K562 (cell line): Measurements from ENCODE around the gene KRTAP10-6. TPM values are rescaled to one million over a fixed set of nuclear protein-coding genes. Genes with fewer than 3 reads are reported as not detected.
"Not testable (repeated sequence)": the region's sequence is repeated elsewhere in the genome, so short reads cannot be mapped to it uniquely, and the experiment has no call there.

ENCODE experiments used
- ATAC-seq: fragments of 200-7000 bp; cut with Tn5 transposase; 3 replicates; pipeline ENCODE4 v1.9.1; 2020; ENCODE audit warnings: moderate library complexity
- BruUV-seq: library from RNA; stranded (reverse); fragments of 400-500 nt; replicated peaks from 2 replicates; lab custom pipeline; 2021; lab: Mats Ljungman, UMichigan
- CTCF ChIA-PET: fragments of 300-600 bp; formaldehyde crosslinking; extraction: SDS; loops from one replicate; lab custom pipeline; 2021; ENCODE audit warnings: low intra/inter-chr PET ratio; lab: Yijun Ruan, JAX
- POLR2A ChIA-PET: fragments of 300-600, 350-650 bp; sonication (Branson Sonifier 250); formaldehyde crosslinking; extraction: SDS; loops from one replicate; lab custom pipeline; 2021; ENCODE audit warnings: antibody characterized with exemption, inconsistent platforms; lab: Yijun Ruan, JAX
- DNase-seq, 4 experiments: peaks; one replicate each; pipeline versions ENCODE4 v3.0.0 to v3.0.0-alpha.2; 2011 to 2018; ENCODE audit warnings: low spot score in 3 of 4, mixed read lengths in 3 of 4; ENCODE audit errors: extremely low read depth in 1 of 4
- FAIRE-seq: peaks from 2 replicates; lab custom pipeline; 2011; peaks lifted over from hg19 to GRCh38; lab: Jason Lieb, UNC
- H2AFZ ChIP-seq: 2 replicates; pipeline ENCODE4 v1.6.0; 2011; ENCODE audit warnings: low read depth, low read length, control low read depth, inconsistent platforms
- H3K27ac ChIP-seq: fragments of 200-600 bp; 3 replicates; pipeline ENCODE4 v1.8.0; 2011; ENCODE audit warnings: low read depth, mild to moderate bottlenecking, control low read depth, inconsistent platforms, low read length, moderate library complexity, mixed read lengths; ENCODE audit errors: extremely low read depth
- H3K27me3 ChIP-seq, 2 experiments: fragments of 300-600 bp in 1 of 2; 2 replicates in 1 of 2; 3 replicates in 1 of 2; pipeline versions ENCODE4 v1.6.0 to v1.8.0; 2011; ENCODE audit warnings: inconsistent platforms in 2 of 2, low read length in 2 of 2, mild to moderate bottlenecking in 1 of 2, mixed read lengths in 1 of 2, moderate library complexity in 1 of 2; ENCODE audit not compliant: control insufficient read depth in 2 of 2, insufficient read depth in 2 of 2
- H3K36me3 ChIP-seq: fragments of 300-600 bp; 3 replicates; pipeline ENCODE4 v1.8.0; 2011; ENCODE audit warnings: mild to moderate bottlenecking, low read length, inconsistent platforms; ENCODE audit not compliant: control insufficient read depth, insufficient read depth
- H3K4me1 ChIP-seq, 2 experiments: fragments of 200-600 bp in 1 of 2; replicated peaks in 1 of 2; 2 replicates in 1 of 2; 3 replicates in 1 of 2; pipeline versions ENCODE4 v1.5.1 to v1.8.0; 2011; ENCODE audit warnings: inconsistent platforms in 2 of 2, low read length in 2 of 2, mild to moderate bottlenecking in 1 of 2, mixed read lengths in 1 of 2, moderate library complexity in 1 of 2; ENCODE audit not compliant: control insufficient read depth in 2 of 2, insufficient read depth in 2 of 2
- H3K4me2 ChIP-seq: 2 replicates; pipeline ENCODE4 v1.6.1; 2011; ENCODE audit warnings: low read length, control low read depth, inconsistent platforms, mixed read lengths; ENCODE audit not compliant: insufficient read depth
- H3K4me3 ChIP-seq: fragments of 200-600 bp; sonication (generic), shearing (Covaris generic); 2 replicates; pipeline ENCODE4 v1.5.1; 2016; ENCODE audit warnings: control low read depth, inconsistent platforms
- H3K79me2 ChIP-seq: fragments of 200-600 bp; 3 replicates; pipeline ENCODE4 v1.8.0; 2011; ENCODE audit warnings: low read length, inconsistent platforms; ENCODE audit not compliant: control insufficient read depth, insufficient read depth
- H3K9ac ChIP-seq, 2 experiments: 2 replicates each; pipeline versions ENCODE4 v1.6.0 to v1.6.1; 2011; ENCODE audit warnings: low read depth in 2 of 2, low read length in 2 of 2, control low read depth in 1 of 2, inconsistent platforms in 1 of 2, mild to moderate bottlenecking in 1 of 2, mixed read lengths in 1 of 2; ENCODE audit not compliant: insufficient read depth in 1 of 2
- H3K9me1 ChIP-seq: one replicate; pipeline ENCODE4 v1.6.0; 2011; ENCODE audit warnings: inconsistent platforms, mild to moderate bottlenecking, low read length, moderate library complexity; ENCODE audit not compliant: control insufficient read depth, insufficient read depth
- H3K9me3 ChIP-seq: replicated peaks from 2 replicates; pipeline ENCODE4 v1.5.1; 2011; ENCODE audit warnings: low read depth, low read length, inconsistent platforms; ENCODE audit not compliant: control insufficient read depth, insufficient read depth
- H4K20me1 ChIP-seq: replicated peaks from 2 replicates; pipeline ENCODE4 v1.6.1; 2011; ENCODE audit warnings: low read length, inconsistent platforms, mixed read lengths; ENCODE audit not compliant: control insufficient read depth, insufficient read depth
- HNRNPH1 ChIP-seq: fragments of 200-400 bp; formaldehyde crosslinking; optimal IDR thresholded peaks from 2 replicates; pipeline ENCODE3; 2017; ENCODE audit warnings: low read depth, mild to moderate bottlenecking, low read length, moderate library complexity
- TRIM28 ChIP-seq: fragments of 450-650 bp; IDR thresholded peaks from 2 replicates; pipeline ENCODE4 v1.6.1; 2017
- ZNF407 ChIP-seq: fragments of 450-650 bp; IDR thresholded peaks from 2 replicates; pipeline ENCODE4 v1.6.1; 2016; ENCODE audit warnings: low read depth
- WGBS: fragments of 100-300 bp; shearing (Covaris generic); methylation state at CpG from one replicate; pipeline ENCODE4 v1.1.6; 2016; ENCODE audit warnings: low coverage, mixed read lengths; ENCODE audit not compliant: insufficient coverage; ENCODE audit errors: missing lambda C conversion rate; 5-methylcytosine and 5-hydroxymethylcytosine counted together
- in situ Hi-C: fragments of 300-500 bp; cut with MboI; formaldehyde crosslinking; loops from 4 replicates; pipeline ENCODE4 v1.15.0; 2018; ENCODE audit warnings: inconsistent platforms, mixed read lengths
- intact Hi-C: fragments of 100-400 bp; cut with micrococcal nuclease; formaldehyde crosslinking; loops from 2 replicates; pipeline ENCODE4 v1.14.2; 2022
- polyA plus RNA-seq, 8 experiments: library from polyadenylated mRNA; depleted of rRNA in 4 of 8; stranded (reverse) in 5 of 8; unstranded in 3 of 8; fragments of >200 nt; fragmentation: Nextera tagmentation in 2 of 8; fragmentation: Illumina TruSeq in 1 of 8; extraction: Ambion mirVana in 2 of 8; extraction: Trizol in 1 of 8; gene quantifications; 2 replicates each; pipeline versions ENCODE4 v1.2.1 to v1.2.3, GENCODE V29; 2011 to 2014; ENCODE audit warnings: inconsistent platforms in 1 of 8, missing spikeins in 1 of 8
- total RNA-seq, 7 experiments: library from RNA; depleted of rRNA in 6 of 7; stranded (reverse); fragments of >200 nt in 6 of 7; fragmentation: Illumina TruSeq in 2 of 7; extraction: Trizol in 2 of 7; gene quantifications; 2 replicates each; pipeline versions ENCODE4 v1.2.1 to v1.2.3, GENCODE V29; 2011 to 2021; ENCODE audit warnings: low replicate concordance in 1 of 7

The KRTAP10-6 gene
- total and polyA plus RNA-seq, 9 of the 15 experiments (the other 6 are each of a cell fraction or from before 2014, with no cell fraction given) = not detected

- FAIRE-seq, BruUV-seq, CTCF ChIA-PET, H4K20me1 ChIP-seq, H3K79me2 ChIP-seq, DNase-seq, in situ Hi-C loops, H3K9ac ChIP-seq, H2AFZ ChIP-seq, intact Hi-C loops: not testable (repeated sequence)
- H3K4me1 ChIP-seq = peaks cover 0 to 10% of the 10 kb centered on the region in 2 experiments; a peak in 2 of 5 replicates
- WGBS = 3% methylated on average over 7 of the region's 7 CpGs
- 0 out of 2 replicates have a peak, but pooled peaks have one; percentile 58 for TF ChIP-seq TRIM28
- TF ChIP-seq, all 486 proteins: peak for 1; not testable (repeated sequence) for 485
- peaks cover 12 to 26% of the 10 kb centered on the region in 2 experiments; a peak in 4 of 5 replicates for H3K27me3 ChIP-seq
- POLR2A ChIA-PET = interaction anchor here (0.6 kb wide), 1 partner anchor 119 kb away, joined by 3 read pairs; no protein-coding TSS in a partner anchor
- H3K9me1 ChIP-seq, H3K27ac ChIP-seq, H3K4me2 ChIP-seq, H3K9me3 ChIP-seq, H3K4me3 ChIP-seq, H3K36me3 ChIP-seq, ATAC-seq: not testable (repeated sequence)
Observed at GRCh38 chr21:44610157-44610843, 18.0 kb upstream of the KRTAP10-6 start.

GRCh38 chr21:44609193-44609592 is 16.9 kb upstream of the KRTAP10-6 start:
- no peak for ATAC-seq
- no peak for FAIRE-seq
- ChIA-PET CTCF (no interaction called here), POLR2A (interaction anchor here (0.9 kb wide), 1 partner anchor 27 kb away, joined by 3 read pairs; no protein-coding TSS in a partner anchor)
- no peak overlapping the region for H3K27ac ChIP-seq
- no peaks in the 10 kb centered on the region; the same call in none of the 2 replicates for H3K9me3 ChIP-seq
- H3K9me1 ChIP-seq = peaks cover under 1% of the 10 kb centered on the region
- in situ Hi-C loops (no loop called here), intact Hi-C loops (no loop called here)
- H2AFZ ChIP-seq = no peak overlapping the region
- H3K27me3 ChIP-seq = peaks cover 3 to 15% of the 10 kb centered on the region in 2 experiments; a peak in 4 of 5 replicates
- no peak overlapping the region for H3K4me2 ChIP-seq
- DNase-seq = no peak
- H3K79me2 ChIP-seq = no peaks in the 10 kb centered on the region
- H3K9ac ChIP-seq = no peak overlapping the region
- no peaks in the 10 kb centered on the region for H3K36me3 ChIP-seq
- BruUV-seq = no TSS peak
- peaks cover 0 to 5% of the 10 kb centered on the region in 2 experiments; a peak in 1 of 5 replicates for H3K4me1 ChIP-seq
- no peak overlapping the region for H3K4me3 ChIP-seq
- no peaks in the 10 kb centered on the region for H4K20me1 ChIP-seq
- no peak for TF ChIP-seq ZNF407
- no peak for TF ChIP-seq HNRNPH1
